GM12878 (cell line): Measurements from ENCODE around the gene MYLK4.

Experiments used
- BMI1 ChIP-seq: fragments of 450-650 bp; IDR thresholded peaks from 2 replicates; pipeline ENCODE4 v1.6.1; 2016; ENCODE audit warnings: mild to moderate bottlenecking, moderate library complexity, borderline replicate concordance
- CHD4 ChIP-seq: fragments of 200-600 bp; sonication (generic); IDR thresholded peaks from 2 replicates; pipeline ENCODE4 v1.6.1; 2016; ENCODE audit warnings: mild to moderate bottlenecking
- CREB1 ChIP-seq: IDR thresholded peaks from 2 replicates; pipeline ENCODE4 v1.6.1; 2012; ENCODE audit warnings: low read depth, mild to moderate bottlenecking, inconsistent platforms
- EP300 ChIP-seq, 2 experiments: fragments of 150-350 bp in 1 of 2; IDR thresholded peaks; 2 replicates each; pipeline ENCODE4 v1.6.1; 2011 to 2012; ENCODE audit warnings: low read depth in 2 of 2, low read length in 2 of 2, borderline replicate concordance in 1 of 2, improper control_type of control experiment in 1 of 2, inconsistent platforms in 1 of 2; ENCODE audit not compliant: control insufficient read depth in 1 of 2
- JUNB ChIP-seq: IDR thresholded peaks from 2 replicates; pipeline ENCODE4 v1.6.1; 2016; ENCODE audit warnings: antibody characterized with exemption, mild to moderate bottlenecking
- POLR2A ChIP-seq: IDR thresholded peaks from 2 replicates; pipeline ENCODE4 v1.6.1; 2011; ENCODE audit warnings: low read depth, mild to moderate bottlenecking, low read length
- RAD21 ChIP-seq: IDR thresholded peaks from 2 replicates; pipeline ENCODE4 v1.6.1; 2011; ENCODE audit warnings: mild to moderate bottlenecking, low read depth, low read length, moderate library complexity; ENCODE audit not compliant: insufficient read depth
- RB1 ChIP-seq: fragments of 450-650 bp; formaldehyde crosslinking; IDR thresholded peaks from 2 replicates; pipeline ENCODE4 v1.6.1; 2017; ENCODE audit warnings: mild to moderate bottlenecking, borderline replicate concordance
- RFX5 ChIP-seq: IDR thresholded peaks from 2 replicates; pipeline ENCODE4 v1.6.1; 2011; ENCODE audit warnings: low read depth, low read length, improper control_type of control experiment
- TAF1 ChIP-seq: IDR thresholded peaks from 2 replicates; pipeline ENCODE4 v1.6.1; 2011; ENCODE audit warnings: mild to moderate bottlenecking, low read depth, low read length, borderline replicate concordance
- TCF3 ChIP-seq: IDR thresholded peaks from 2 replicates; pipeline ENCODE4 v1.6.1; 2012; ENCODE audit warnings: low read depth, mild to moderate bottlenecking, low read length, borderline replicate concordance; ENCODE audit not compliant: insufficient read depth
- YY1 ChIP-seq: IDR thresholded peaks from 2 replicates; pipeline ENCODE4 v1.6.1; 2011; ENCODE audit warnings: low read depth, mild to moderate bottlenecking, low read length
- TF ChIP-seq, protein P1 (sequence below), 3 experiments: IDR thresholded peaks in 2 of 3; conservative IDR thresholded peaks in 1 of 3; 2 replicates each; pipeline ENCODE4 v1.5.1; 2011; ENCODE audit warnings: low read depth in 3 of 3, low read length in 3 of 3, mild to moderate bottlenecking in 3 of 3, control low read depth in 2 of 3, moderate library complexity in 2 of 3, inconsistent platforms in 1 of 3, mixed read lengths in 1 of 3; ENCODE audit not compliant: control insufficient read depth in 2 of 3, insufficient read depth in 1 of 3; ENCODE audit errors: extremely low read depth in 1 of 3
- TF ChIP-seq, protein P2 (sequence below): IDR thresholded peaks from 2 replicates; pipeline ENCODE4 v1.6.1; 2011; ENCODE audit warnings: low read depth, low read length, improper control_type of control experiment, borderline replicate concordance

DNA sequence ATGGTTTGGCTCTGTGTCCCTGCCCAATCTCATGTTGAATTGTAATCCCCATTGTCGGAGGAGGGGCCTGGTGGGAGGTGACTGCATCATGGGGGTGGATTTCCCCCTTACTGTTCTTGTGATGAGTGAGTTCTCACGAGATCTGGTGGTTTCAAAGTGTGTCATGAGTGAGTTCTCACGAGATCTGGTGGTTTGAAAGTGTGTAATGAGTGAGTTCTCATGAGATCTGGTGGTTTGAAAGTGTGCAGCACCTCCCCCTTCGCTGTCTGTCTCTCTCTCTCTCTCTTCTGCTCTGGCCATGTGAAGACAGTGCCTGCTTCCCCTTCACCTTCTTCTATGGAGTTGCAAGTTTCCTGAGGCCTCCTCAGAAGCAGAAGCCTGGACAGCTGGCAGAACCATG lies 87.6 kb downstream of the MYLK4 start:
- no peak for TF ChIP-seq CREB1
- TF ChIP-seq, protein P1, sequence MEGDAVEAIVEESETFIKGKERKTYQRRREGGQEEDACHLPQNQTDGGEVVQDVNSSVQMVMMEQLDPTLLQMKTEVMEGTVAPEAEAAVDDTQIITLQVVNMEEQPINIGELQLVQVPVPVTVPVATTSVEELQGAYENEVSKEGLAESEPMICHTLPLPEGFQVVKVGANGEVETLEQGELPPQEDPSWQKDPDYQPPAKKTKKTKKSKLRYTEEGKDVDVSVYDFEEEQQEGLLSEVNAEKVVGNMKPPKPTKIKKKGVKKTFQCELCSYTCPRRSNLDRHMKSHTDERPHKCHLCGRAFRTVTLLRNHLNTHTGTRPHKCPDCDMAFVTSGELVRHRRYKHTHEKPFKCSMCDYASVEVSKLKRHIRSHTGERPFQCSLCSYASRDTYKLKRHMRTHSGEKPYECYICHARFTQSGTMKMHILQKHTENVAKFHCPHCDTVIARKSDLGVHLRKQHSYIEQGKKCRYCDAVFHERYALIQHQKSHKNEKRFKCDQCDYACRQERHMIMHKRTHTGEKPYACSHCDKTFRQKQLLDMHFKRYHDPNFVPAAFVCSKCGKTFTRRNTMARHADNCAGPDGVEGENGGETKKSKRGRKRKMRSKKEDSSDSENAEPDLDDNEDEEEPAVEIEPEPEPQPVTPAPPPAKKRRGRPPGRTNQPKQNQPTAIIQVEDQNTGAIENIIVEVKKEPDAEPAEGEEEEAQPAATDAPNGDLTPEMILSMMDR (IDR thresholded peaks at IDR 0.05 in 2 of 3, conservative IDR thresholded peaks at IDR 0.05 in 1 of 3; ENCODE audit: control insufficient read depth in 2 of 3, extremely low read depth in 1 of 3, insufficient read depth in 1 of 3, low read depth in 3 of 3, low read length in 3 of 3), result no peak
- no peak for TF ChIP-seq JUNB
- TF ChIP-seq POLR2A, result no peak
- TF ChIP-seq RAD21, result no peak
- no peak for TF ChIP-seq BMI1
- TF ChIP-seq, protein P2, sequence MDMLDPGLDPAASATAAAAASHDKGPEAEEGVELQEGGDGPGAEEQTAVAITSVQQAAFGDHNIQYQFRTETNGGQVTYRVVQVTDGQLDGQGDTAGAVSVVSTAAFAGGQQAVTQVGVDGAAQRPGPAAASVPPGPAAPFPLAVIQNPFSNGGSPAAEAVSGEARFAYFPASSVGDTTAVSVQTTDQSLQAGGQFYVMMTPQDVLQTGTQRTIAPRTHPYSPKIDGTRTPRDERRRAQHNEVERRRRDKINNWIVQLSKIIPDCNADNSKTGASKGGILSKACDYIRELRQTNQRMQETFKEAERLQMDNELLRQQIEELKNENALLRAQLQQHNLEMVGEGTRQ, result no peak
- no peak for TF ChIP-seq TCF3
- no peak for TF ChIP-seq CHD4
- no peak for TF ChIP-seq RFX5
- TF ChIP-seq EP300 (IDR thresholded peaks at IDR 0.05; ENCODE audit: borderline replicate concordance in 1 of 2, control insufficient read depth in 1 of 2, low read depth in 2 of 2, low read length in 2 of 2), result no peak
- no peak for TF ChIP-seq RB1
- TF ChIP-seq YY1, result no peak
- no peak for TF ChIP-seq TAF1
